Measurements from ENCODE around the gene ATXN1.

The ATXN1 gene

DNA sequence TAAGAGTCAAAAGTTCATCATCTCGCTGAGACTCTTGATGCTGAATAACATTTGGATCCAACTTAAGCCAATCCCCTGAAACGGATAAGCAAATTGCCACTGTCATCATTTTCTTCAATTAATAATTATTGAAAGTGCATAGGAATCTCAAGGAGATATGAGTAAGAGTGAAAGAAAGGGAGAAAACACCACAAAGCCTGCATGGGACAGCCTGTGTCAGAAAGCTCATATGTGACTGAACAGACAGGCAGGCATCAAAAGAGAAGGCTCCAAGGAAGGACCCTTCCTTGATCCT lies 13.3 kb downstream of the ATXN1 start:
- H3K79me2 ChIP-seq, result peaks cover 16% of the 10 kb centered on the region
- H2AFZ ChIP-seq, result no peak overlapping the region
- TF ChIP-seq, protein P1, sequence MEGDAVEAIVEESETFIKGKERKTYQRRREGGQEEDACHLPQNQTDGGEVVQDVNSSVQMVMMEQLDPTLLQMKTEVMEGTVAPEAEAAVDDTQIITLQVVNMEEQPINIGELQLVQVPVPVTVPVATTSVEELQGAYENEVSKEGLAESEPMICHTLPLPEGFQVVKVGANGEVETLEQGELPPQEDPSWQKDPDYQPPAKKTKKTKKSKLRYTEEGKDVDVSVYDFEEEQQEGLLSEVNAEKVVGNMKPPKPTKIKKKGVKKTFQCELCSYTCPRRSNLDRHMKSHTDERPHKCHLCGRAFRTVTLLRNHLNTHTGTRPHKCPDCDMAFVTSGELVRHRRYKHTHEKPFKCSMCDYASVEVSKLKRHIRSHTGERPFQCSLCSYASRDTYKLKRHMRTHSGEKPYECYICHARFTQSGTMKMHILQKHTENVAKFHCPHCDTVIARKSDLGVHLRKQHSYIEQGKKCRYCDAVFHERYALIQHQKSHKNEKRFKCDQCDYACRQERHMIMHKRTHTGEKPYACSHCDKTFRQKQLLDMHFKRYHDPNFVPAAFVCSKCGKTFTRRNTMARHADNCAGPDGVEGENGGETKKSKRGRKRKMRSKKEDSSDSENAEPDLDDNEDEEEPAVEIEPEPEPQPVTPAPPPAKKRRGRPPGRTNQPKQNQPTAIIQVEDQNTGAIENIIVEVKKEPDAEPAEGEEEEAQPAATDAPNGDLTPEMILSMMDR (IDR thresholded peaks at IDR 0.05), result no peak
- H3K27ac ChIP-seq, result no peak overlapping the region
- H3K4me3 ChIP-seq (ENCODE audit: low read depth, low read length), result no peak overlapping the region
- no peaks in the 10 kb centered on the region for H3K27me3 ChIP-seq (ENCODE audit: control insufficient read depth, insufficient read depth, low read length)
- H3K36me3 ChIP-seq (ENCODE audit: control insufficient read depth, insufficient read depth, low read length), result no peaks in the 10 kb centered on the region
- peak overlapping the region; percentile 5 for H3K4me2 ChIP-seq (ENCODE audit: low read length)
- peaks cover 7% of the 10 kb centered on the region for H3K4me1 ChIP-seq
- no peaks in the 10 kb centered on the region for H3K9me3 ChIP-seq (ENCODE audit: control insufficient read depth, low read length)
- H3K9ac ChIP-seq, result no peak overlapping the region

DNA sequence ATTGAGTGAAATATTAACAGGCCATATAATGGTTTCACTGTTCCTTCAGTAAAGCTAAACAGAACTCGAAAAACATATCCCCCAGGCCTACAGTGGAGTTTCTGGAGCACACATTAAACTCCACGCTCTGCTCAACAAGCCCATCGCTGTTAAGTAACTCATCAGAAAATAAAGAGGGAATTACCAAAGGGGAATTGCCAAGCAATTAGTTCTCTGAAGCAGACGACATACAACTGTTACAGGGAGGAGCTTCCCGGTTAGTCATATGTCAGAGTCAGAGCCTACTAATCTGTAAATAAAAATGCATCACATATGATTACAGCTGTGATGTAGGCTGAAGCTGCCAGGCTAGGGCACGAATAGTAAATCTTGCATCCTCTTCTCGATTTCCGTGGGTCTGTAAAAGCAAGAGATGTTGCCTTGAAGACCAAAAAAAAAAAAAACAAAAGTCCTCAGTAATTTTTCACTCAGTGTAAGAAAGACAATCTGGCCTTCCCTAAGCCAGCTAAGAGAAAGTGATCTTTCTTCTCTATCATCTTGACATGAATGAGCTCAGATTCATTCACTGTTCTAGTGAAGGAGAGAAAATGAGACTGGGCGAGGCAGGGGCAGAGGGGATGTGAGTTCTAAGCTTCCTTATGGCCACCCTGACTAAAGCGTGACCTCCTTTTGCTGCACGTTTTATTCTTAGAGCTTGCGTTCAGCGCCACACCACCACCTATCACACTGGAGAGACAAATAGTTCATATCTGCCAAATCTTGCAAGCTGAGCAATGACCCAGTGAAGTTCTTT lies 13.8 kb downstream of the ATXN1 start:
- Histone ChIP-seq H3K36me3 (ENCODE audit: control insufficient read depth, insufficient read depth, low read length) (no peaks in the 10 kb centered on the region), H3K79me2 (peaks cover 16% of the 10 kb centered on the region), H3K4me2 (ENCODE audit: low read length) (peak overlapping the region; percentile 5), H3K9me3 (ENCODE audit: control insufficient read depth, low read length) (no peaks in the 10 kb centered on the region), H2AFZ (no peak overlapping the region), H3K27me3 (ENCODE audit: control insufficient read depth, insufficient read depth, low read length) (no peaks in the 10 kb centered on the region), H3K4me3 (ENCODE audit: low read depth, low read length) (no peak overlapping the region), H3K4me1 (peaks cover 7% of the 10 kb centered on the region), H3K27ac (no peak overlapping the region), H3K9ac (no peak overlapping the region)
- TF ChIP-seq, protein P1 (IDR thresholded peaks at IDR 0.05), result no peak

DNA sequence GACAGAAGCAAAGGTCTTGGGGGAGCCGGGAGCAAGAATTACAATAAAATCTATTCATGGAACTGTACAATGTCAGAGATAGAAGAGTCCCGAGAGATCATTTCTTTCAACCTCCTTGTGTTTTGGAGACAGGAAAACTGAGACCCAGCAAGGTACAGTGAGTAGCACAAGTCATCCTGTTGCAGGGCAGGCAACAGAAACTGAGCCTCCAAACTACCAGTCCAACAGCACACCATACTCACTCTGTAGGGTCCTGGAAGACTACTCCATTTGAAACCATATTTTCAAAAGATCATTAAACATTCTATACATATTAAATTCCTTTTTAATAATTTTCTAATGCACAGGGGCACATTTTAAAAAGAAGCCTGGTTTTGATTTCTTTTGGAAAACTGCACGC lies 14.4 kb downstream of the ATXN1 start:
- TF ChIP-seq, protein P1 (IDR thresholded peaks at IDR 0.05), result no peak
- Histone ChIP-seq H2AFZ (no peak overlapping the region), H3K79me2 (peaks cover 16% of the 10 kb centered on the region), H3K4me3 (ENCODE audit: low read depth, low read length) (no peak overlapping the region), H3K4me2 (ENCODE audit: low read length) (no peak overlapping the region), H3K9ac (no peak overlapping the region), H3K9me3 (ENCODE audit: control insufficient read depth, low read length) (no peaks in the 10 kb centered on the region), H3K36me3 (ENCODE audit: control insufficient read depth, insufficient read depth, low read length) (no peaks in the 10 kb centered on the region), H3K27ac (no peak overlapping the region), H3K4me1 (peaks cover 7% of the 10 kb centered on the region), H3K27me3 (ENCODE audit: control insufficient read depth, insufficient read depth, low read length) (no peaks in the 10 kb centered on the region)

DNA sequence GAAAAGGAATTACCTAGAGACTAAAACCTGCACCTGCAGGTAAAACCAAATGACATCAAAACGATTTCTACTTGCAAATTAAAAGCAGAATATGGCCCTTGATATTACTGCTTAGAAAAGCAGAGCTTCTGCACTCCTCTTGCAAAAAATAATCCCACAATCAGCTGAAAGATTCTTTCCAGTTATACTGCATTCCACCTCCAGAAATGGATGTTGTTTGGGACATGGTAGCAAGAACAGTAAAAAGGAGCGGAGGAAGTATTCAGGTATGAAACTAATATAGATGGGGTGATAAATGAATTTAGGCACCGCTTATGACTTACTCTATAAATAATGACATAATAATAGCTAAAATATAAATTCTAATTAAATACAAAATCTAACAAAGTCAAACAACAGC lies 14.9 kb downstream of the ATXN1 start:
- Histone ChIP-seq H3K4me3 (ENCODE audit: low read depth, low read length) (no peak overlapping the region), H3K4me1 (peaks cover 7% of the 10 kb centered on the region), H3K27me3 (ENCODE audit: control insufficient read depth, insufficient read depth, low read length) (no peaks in the 10 kb centered on the region), H3K9me3 (ENCODE audit: control insufficient read depth, low read length) (no peaks in the 10 kb centered on the region), H3K27ac (no peak overlapping the region), H3K4me2 (ENCODE audit: low read length) (no peak overlapping the region), H3K79me2 (peaks cover 16% of the 10 kb centered on the region), H2AFZ (no peak overlapping the region), H3K36me3 (ENCODE audit: control insufficient read depth, insufficient read depth, low read length) (no peaks in the 10 kb centered on the region), H3K9ac (no peak overlapping the region)
- TF ChIP-seq, protein P1 (IDR thresholded peaks at IDR 0.05), result no peak

DNA sequence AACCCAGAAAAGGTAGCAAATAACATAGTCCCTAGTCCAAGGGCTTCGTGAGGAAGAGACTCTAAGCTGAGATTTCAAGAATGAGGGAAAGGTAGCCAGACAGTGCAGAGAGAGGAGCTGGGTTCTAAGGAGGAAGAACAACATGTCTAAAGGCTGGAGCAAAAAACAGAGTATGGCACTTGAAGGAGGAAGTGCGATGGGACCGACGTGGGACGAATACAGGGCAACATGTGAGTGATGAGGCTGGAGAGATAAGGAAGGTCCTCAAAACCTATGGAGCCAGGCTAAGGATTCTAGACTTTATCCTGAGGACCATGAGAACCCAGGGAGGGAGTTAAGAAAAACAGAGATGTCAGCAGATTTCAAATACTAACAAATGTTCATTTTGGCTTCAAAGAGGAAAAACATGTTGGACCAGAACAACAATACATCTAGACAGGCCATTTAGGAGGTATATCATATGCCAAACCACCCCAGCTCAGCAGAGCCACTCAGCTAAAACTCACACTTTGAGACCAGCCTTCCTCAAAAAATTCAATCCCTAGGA lies 17.5 kb downstream of the ATXN1 start:
- no peak overlapping the region for H3K27ac ChIP-seq

More for the DNA sequence above, 17.5 kb downstream of the ATXN1 start:
- Histone ChIP-seq H3K36me3 (ENCODE audit: control insufficient read depth, insufficient read depth, low read length) (no peaks in the 10 kb centered on the region), H3K4me1 (peaks cover 7% of the 10 kb centered on the region), H2AFZ (no peak overlapping the region), H3K79me2 (peaks cover 16% of the 10 kb centered on the region), H3K9me3 (ENCODE audit: control insufficient read depth, low read length) (no peaks in the 10 kb centered on the region), H3K4me3 (ENCODE audit: low read depth, low read length) (no peak overlapping the region), H3K4me2 (ENCODE audit: low read length) (no peak overlapping the region), H3K27me3 (ENCODE audit: control insufficient read depth, insufficient read depth, low read length) (no peaks in the 10 kb centered on the region), H3K9ac (no peak overlapping the region)
- TF ChIP-seq, protein P1 (IDR thresholded peaks at IDR 0.05), result no peak
